ENCODE data around the gene ZNF157.

The ZNF157 gene

GRCh38 chrX:47430925-47431324, 60.5 kb downstream of the ZNF157 start:
- no peak overlapping the region for H3K4me3 ChIP-seq (ENCODE audit: low read depth, low read length)
- no peak for DNase-seq (ENCODE audit: low read depth, low spot score)
- no peak for TF ChIP-seq CTCF (IDR thresholded peaks at IDR 0.05; ENCODE audit: insufficient read depth, low read length, missing control alignments)
- ChIA-PET POLR2A (no interaction called here), CTCF (no interaction called here)

DNA sequence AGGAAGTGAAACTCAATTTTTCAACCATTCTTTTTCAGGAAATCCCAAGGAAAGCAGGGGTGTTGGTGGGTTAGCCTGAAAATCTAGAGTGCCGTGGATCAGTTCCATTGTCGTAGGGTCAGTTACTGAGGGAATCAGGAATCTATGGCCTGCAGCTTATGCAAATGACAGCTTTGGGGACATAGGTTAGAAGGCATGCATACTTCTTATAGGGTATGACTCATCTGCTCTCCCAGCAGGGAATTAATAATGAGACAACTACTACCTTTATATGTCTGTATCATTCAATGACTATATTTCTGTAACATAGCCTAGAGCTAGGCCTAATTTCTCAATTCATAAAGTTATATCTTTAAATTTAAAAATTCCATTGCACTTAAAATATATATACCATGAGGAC, 76.1 kb downstream of the ZNF157 start:
- CTCF ChIA-PET = no interaction called here
- DNase-seq (ENCODE audit: low read depth, low spot score) = no peak
- POLR2A ChIA-PET = no interaction called here
- no peak for TF ChIP-seq CTCF (IDR thresholded peaks at IDR 0.05; ENCODE audit: insufficient read depth, low read length, missing control alignments)
- H3K4me3 ChIP-seq (ENCODE audit: low read depth, low read length) = no peak overlapping the region

DNA sequence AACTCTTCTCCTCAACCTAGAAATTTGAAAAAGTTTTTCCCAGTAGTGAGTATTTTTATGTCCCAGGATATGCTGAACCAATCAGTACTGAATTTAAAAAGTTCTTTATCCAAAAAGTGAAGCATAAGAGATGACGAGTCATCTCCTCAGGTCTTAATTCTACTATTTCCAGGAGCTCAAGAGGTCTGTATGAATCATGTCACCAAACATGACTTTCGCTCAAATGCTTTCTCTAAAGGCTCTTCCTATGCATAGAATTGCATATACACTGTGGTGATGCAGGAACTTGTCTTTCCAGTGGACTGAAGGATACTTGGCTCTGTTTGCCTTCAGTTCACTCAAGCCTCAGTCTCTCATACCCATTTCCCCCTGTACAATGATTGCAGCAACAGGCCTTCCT, 76.6 kb downstream of the ZNF157 start:
- POLR2A ChIA-PET = no interaction called here
- CTCF ChIA-PET = no interaction called here
- H3K4me3 ChIP-seq (ENCODE audit: low read depth, low read length) = no peak overlapping the region
- no peak for TF ChIP-seq CTCF (IDR thresholded peaks at IDR 0.05; ENCODE audit: insufficient read depth, low read length, missing control alignments)
- no peak for DNase-seq (ENCODE audit: low read depth, low spot score)

- TF ChIP-seq CTCF (IDR thresholded peaks at IDR 0.05; ENCODE audit: insufficient read depth, low read length, missing control alignments) = no peak
- POLR2A ChIA-PET = no interaction called here
- no peak overlapping the region for H3K4me3 ChIP-seq (ENCODE audit: low read depth, low read length)
- DNase-seq (ENCODE audit: low read depth, low spot score) = no peak
- CTCF ChIA-PET = no interaction called here
Observed at GRCh38 chrX:47447607-47448006, 77.2 kb downstream of the ZNF157 start.

- TF ChIP-seq CTCF (IDR thresholded peaks at IDR 0.05; ENCODE audit: insufficient read depth, low read length, missing control alignments) = no peak
- no peak overlapping the region for H3K4me3 ChIP-seq (ENCODE audit: low read depth, low read length)
Observed at GRCh38 chrX:47448165-47448806, 77.9 kb downstream of the ZNF157 start.

GRCh38 chrX:47452112-47452511, 81.7 kb downstream of the ZNF157 start:
- no peak for DNase-seq (ENCODE audit: low read depth, low spot score)
- ChIA-PET POLR2A (no interaction called here), CTCF (no interaction called here)
- no peak overlapping the region for H3K4me3 ChIP-seq (ENCODE audit: low read depth, low read length)
- no peak for TF ChIP-seq CTCF (IDR thresholded peaks at IDR 0.05; ENCODE audit: insufficient read depth, low read length, missing control alignments)

More at GRCh38 chrX:47448165-47448806, 77.9 kb downstream of the ZNF157 start:
- ChIA-PET POLR2A (no interaction called here), CTCF (interaction anchor here (1.2 kb wide), 1 partner anchor 9 kb away, joined by 3 read pairs; no protein-coding TSS in a partner anchor)
- DNase-seq (ENCODE audit: low read depth, low spot score) = no peak

Measured in AG04449 (cell line).